Activated naive CD4-positive, alpha-beta T cell treated with anti-CD3 and anti-CD28 coated beads, Interleukin-2, amount 10 ng/mL, durations not matched to agents 5 hours and 36 hours (primary cell): Measurements from ENCODE around the gene MRPS27. TPM values are rescaled to one million over a fixed set of nuclear protein-coding genes. Genes with fewer than 3 reads are reported as not detected.

Source experiments
- microRNA-seq: library from miRNA; unstranded; fragments of <30 nt; microRNA quantifications from one replicate; pipeline ENCODE4 v1.2.0, GENCODE V29; 2022; ENCODE audit warnings: borderline microRNAs expressed, borderline replicate concordance
- total RNA-seq, 2 experiments: library from RNA; stranded (reverse); gene quantifications; one replicate each; pipeline ENCODE4 v1.2.3, GENCODE V29; 2021

Gene MRPS27
- total RNA-seq = 10 to 100 TPM; 57.5 to 62.4 TPM

DNA sequence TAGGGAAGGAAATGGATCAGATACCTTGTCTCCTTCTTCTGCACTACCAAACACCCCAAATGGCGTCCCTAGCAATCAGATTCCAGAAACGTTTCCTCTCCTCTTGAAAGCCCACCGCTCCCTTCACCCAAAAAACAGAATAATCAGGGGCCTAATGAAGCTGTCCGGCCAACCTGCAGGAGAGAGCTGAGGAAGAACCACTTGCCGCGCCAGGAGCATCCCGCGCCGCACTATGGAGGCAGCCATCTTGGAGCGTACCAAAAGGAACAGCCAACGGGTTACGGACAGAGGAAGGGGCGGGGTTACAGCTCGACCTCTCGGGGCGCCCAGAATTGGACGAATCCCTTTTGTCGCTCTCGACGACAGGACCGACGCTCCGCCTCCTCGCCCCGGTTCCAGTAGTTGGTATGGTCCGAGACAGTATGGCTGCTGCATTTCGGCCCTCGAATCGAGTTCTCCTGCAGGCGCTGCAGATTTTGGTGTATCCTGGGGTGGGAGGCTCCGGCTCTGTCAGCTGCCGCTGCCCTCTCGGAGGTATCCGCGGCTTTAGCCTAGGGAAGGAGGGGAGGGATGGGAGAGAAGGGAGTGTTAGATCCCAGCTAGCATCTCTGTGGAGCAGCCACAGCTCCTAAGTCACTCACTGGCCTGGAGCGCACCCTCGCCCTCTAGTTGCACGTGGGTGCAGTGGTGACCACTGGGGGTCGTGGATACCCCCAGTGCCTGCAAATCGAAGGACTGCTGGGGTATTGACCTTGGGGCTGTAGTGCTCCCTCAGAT, at the start of gene MRPS27, which contains the start of gene PTCD2:
TSS of gene MRPS27 (minus strand) at position 265 of the 777 bp plus-strand sequence. CDS start at position 246, 19 bp downstream.
TSS of gene PTCD2 (plus strand) at position 398 of the 777 bp plus-strand sequence. CDS start at position 408, 10 bp downstream.

Small RNA genes lying within 50 kb of the gene (microRNA-seq; reads per million reads assigned to microRNA genes)
- gene MIR4803 = not detected

Other genes with a start within 250 kb of the MRPS27 start
- gene MAP1B, start 212.8 kb downstream of the MRPS27 start, total RNA-seq = under 1 TPM in 1 of 2 experiments, not detected in 1; 0.02 TPM
- 1 to 10 TPM; 7.8 to 8.9 TPM for gene PTCD2, start 133 bp upstream of the MRPS27 start, total RNA-seq
- not detected for gene ZNF366, start 187.2 kb upstream of the MRPS27 start, total RNA-seq